MM.1S (cell line): ENCODE results near the gene ADGRD1.

Experiments used
- DNase-seq: peaks from one replicate; pipeline ENCODE4 v3.0.0-alpha.2; 2015
- H2AFZ ChIP-seq: fragments of 300-600 bp; sonication (generic); 2 replicates; pipeline ENCODE4 v1.6.0; 2016; ENCODE audit warnings: antibody characterized with exemption, low read length
- H3F3A ChIP-seq: fragments of 300-600 bp; sonication (generic); 2 replicates; pipeline ENCODE4 v1.6.1; 2016; ENCODE audit warnings: mild to moderate bottlenecking, antibody characterized with exemption, low read length, moderate library complexity, mixed read lengths; ENCODE audit not compliant: insufficient read depth
- H3K27ac ChIP-seq: fragments of 300-600 bp; sonication (generic); 2 replicates; pipeline ENCODE4 v1.5.1; 2016; ENCODE audit warnings: mild to moderate bottlenecking, low read length
- H3K27me3 ChIP-seq: fragments of 300-600 bp; sonication (generic); replicated peaks from 2 replicates; pipeline ENCODE4 v1.6.0; 2016; ENCODE audit warnings: low read length; ENCODE audit not compliant: insufficient read depth
- H3K36me3 ChIP-seq: fragments of 300-600 bp; sonication (generic); replicated peaks from 2 replicates; pipeline ENCODE4 v1.6.1; 2016; ENCODE audit warnings: mild to moderate bottlenecking, low read length, mixed read lengths; ENCODE audit not compliant: insufficient read depth
- H3K4me1 ChIP-seq: fragments of 300-600 bp; sonication (generic); 2 replicates; pipeline ENCODE4 v1.6.1; 2016; ENCODE audit warnings: low read length, mixed read lengths
- H3K4me2 ChIP-seq: fragments of 300-600 bp; sonication (generic); 2 replicates; pipeline ENCODE4 v1.6.0; 2016; ENCODE audit warnings: low read depth, low read length
- H3K4me3 ChIP-seq: fragments of 300-600 bp; sonication (generic); 2 replicates; pipeline ENCODE4 v1.5.1; 2016; ENCODE audit warnings: low read length, mixed read lengths
- H3K79me2 ChIP-seq: fragments of 300-600 bp; sonication (generic); 2 replicates; pipeline ENCODE4 v1.6.1; 2016; ENCODE audit warnings: mixed run types, low read length, mixed read lengths
- H3K9ac ChIP-seq: fragments of 300-600 bp; sonication (generic); 2 replicates; pipeline ENCODE4 v1.6.1; 2016; ENCODE audit warnings: low read length, mixed read lengths
- H3K9me2 ChIP-seq: fragments of 300-600 bp; sonication (generic); replicated peaks from 2 replicates; pipeline ENCODE4 v1.6.1; 2016; ENCODE audit warnings: mild to moderate bottlenecking, low read length, mixed read lengths; ENCODE audit not compliant: insufficient read depth
- H3K9me3 ChIP-seq: fragments of 300-600 bp; sonication (generic); replicated peaks from 2 replicates; pipeline ENCODE4 v1.6.1; 2016; ENCODE audit warnings: mild to moderate bottlenecking, low read length, mixed read lengths; ENCODE audit not compliant: insufficient read depth
- H4K20me1 ChIP-seq: fragments of 300-600 bp; sonication (generic); 2 replicates; pipeline ENCODE4 v1.6.1; 2016; ENCODE audit warnings: mild to moderate bottlenecking, low read length, moderate library complexity, mixed read lengths; ENCODE audit not compliant: insufficient read depth
- CTCF ChIP-seq: fragments of 300-600 bp; sonication (generic); IDR thresholded peaks from 2 replicates; pipeline ENCODE4 v1.5.1; 2016; ENCODE audit warnings: antibody characterized with exemption, low read length, mixed read lengths
- EZH2 ChIP-seq: fragments of 300-600 bp; sonication (generic); optimal IDR thresholded peaks from 2 replicates; pipeline ENCODE3; 2017; ENCODE audit warnings: low read depth, mild to moderate bottlenecking, antibody characterized with exemption, low read length, mixed read lengths
- EZH2phosphoT487 ChIP-seq: fragments of 300-600 bp; sonication (generic); IDR thresholded peaks from 2 replicates; pipeline ENCODE4 v1.6.1; 2018; ENCODE audit warnings: antibody characterized with exemption, low read length

The ADGRD1 gene

DNA sequence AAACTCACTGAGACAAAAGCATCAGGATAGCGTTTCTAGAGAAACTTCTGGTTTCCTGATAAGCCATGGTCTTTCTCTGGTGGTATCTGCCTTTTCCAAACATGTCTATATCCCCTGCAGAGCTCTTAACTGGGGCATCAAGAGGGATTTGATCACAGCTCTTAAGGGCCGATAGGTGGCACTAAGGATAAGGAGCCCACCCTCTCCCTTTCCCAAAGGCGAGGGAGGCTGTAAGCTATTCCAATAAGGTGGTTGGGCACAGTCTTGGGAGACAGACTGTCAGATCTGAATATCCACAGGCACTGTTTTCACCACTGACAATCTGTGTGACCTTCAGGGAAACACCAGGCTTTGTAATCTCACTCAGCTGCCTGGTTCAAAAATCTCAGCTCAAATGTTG is 206.0 kb downstream of the ADGRD1 start:
- TF ChIP-seq EZH2phosphoT487 = no peak
- no peak for TF ChIP-seq CTCF
- TF ChIP-seq EZH2 = no peak
- H3K79me2 ChIP-seq = no peaks in the 10 kb centered on the region
- no peak overlapping the region for H3K9ac ChIP-seq
- H3K27me3 ChIP-seq = no peaks in the 10 kb centered on the region
- no peak for DNase-seq
- H3K4me3 ChIP-seq = no peak overlapping the region
- no peaks in the 10 kb centered on the region for H3F3A ChIP-seq
- H4K20me1 ChIP-seq = no peaks in the 10 kb centered on the region
- no peaks in the 10 kb centered on the region for H3K36me3 ChIP-seq
- no peak overlapping the region for H3K4me2 ChIP-seq
- H3K4me1 ChIP-seq = no peaks in the 10 kb centered on the region
- H3K27ac ChIP-seq = no peak overlapping the region
- no peaks in the 10 kb centered on the region for H3K9me3 ChIP-seq
- H2AFZ ChIP-seq = no peak overlapping the region
- no peaks in the 10 kb centered on the region for H3K9me2 ChIP-seq

DNA sequence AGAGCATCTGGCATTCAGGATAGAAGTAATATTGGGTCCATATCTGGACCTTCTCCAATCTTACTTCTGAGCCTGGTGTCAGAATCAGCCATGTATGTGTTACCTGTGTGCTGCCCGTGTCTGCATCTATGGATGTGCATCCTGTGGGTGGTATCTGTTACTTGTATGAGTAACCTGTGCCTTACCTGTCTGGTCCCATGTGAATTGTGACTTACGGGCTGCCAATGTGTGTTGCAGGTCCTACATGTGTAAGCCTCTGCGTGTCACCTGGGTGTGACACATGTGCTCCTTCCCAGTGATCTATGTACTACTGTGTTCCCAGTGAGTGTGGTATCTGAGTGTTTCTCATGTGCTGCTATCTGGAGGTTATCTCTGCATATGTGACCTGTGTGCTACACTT is 208.4 kb downstream of the ADGRD1 start:
- no peaks in the 10 kb centered on the region for H3K36me3 ChIP-seq
- no peaks in the 10 kb centered on the region for H3K9me3 ChIP-seq
- H4K20me1 ChIP-seq = no peaks in the 10 kb centered on the region
- no peaks in the 10 kb centered on the region for H3F3A ChIP-seq
- no peak for DNase-seq
- H3K9me2 ChIP-seq = no peaks in the 10 kb centered on the region
- H3K4me3 ChIP-seq = no peak overlapping the region
- no peak overlapping the region for H2AFZ ChIP-seq
- no peaks in the 10 kb centered on the region for H3K4me1 ChIP-seq
- H3K4me2 ChIP-seq = no peak overlapping the region
- no peaks in the 10 kb centered on the region for H3K79me2 ChIP-seq
- H3K27ac ChIP-seq = no peak overlapping the region
- H3K27me3 ChIP-seq = no peaks in the 10 kb centered on the region
- H3K9ac ChIP-seq = no peak overlapping the region
- TF ChIP-seq EZH2 = no peak
- no peak for TF ChIP-seq EZH2phosphoT487
- TF ChIP-seq CTCF = no peak

DNA sequence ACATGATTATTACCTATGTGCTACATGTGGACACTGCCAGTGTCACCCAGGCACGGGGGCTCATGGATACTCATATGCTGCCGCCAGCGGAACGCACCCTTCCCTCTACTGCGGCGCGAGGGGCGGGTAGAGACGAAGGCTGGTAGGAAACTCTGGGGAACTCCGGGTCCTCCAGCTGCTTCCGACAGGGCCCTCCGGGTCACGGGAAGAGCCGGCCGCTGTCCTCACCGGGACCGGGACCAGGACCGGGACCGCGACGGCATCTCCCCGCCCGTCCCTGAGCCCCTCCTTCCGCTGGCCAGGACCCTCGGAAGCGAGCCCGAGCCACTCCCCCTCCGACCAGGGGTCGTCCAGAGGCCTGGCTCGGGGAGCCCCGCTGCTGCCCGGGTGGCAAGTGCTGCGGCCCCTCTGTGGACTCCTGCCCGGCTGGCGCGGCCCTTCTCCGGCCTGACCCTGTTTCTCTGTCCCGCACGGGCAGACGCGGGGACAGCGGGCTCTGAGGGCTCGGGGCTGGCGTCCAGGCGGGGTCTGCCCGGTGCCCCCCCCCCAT is 209.6 kb downstream of the ADGRD1 start:
- Histone ChIP-seq H3K9me2 (no peaks in the 10 kb centered on the region), H3K27ac (no peak overlapping the region), H3K4me2 (no peak overlapping the region), H3K9ac (no peak overlapping the region), H2AFZ (no peak overlapping the region), H3K79me2 (no peaks in the 10 kb centered on the region), H3K27me3 (no peaks in the 10 kb centered on the region), H4K20me1 (no peaks in the 10 kb centered on the region), H3K4me3 (no peak overlapping the region), H3K4me1 (no peaks in the 10 kb centered on the region), H3F3A (no peaks in the 10 kb centered on the region), H3K36me3 (no peaks in the 10 kb centered on the region), H3K9me3 (no peaks in the 10 kb centered on the region)
- DNase-seq = no peak
- TF ChIP-seq EZH2 = no peak
- no peak for TF ChIP-seq CTCF
- no peak for TF ChIP-seq EZH2phosphoT487
